Heart left ventricle (tissue), 13 donors: ENCODE data around the gene MRPL24.

Source experiments
- POLR2A ChIP-seq, 2 donors: fragments of 450-650 bp; IDR thresholded peaks; one replicate each; pipeline ENCODE4 v1.6.1; 2017; ENCODE audit warnings: antibody characterized with exemption in 2 of 2, mild to moderate bottlenecking in 2 of 2, moderate library complexity in 2 of 2
- TF ChIP-seq, protein P1 (sequence below), 12 donors: fragments of 200-600 bp; sonication (generic) in 4 of 12; IDR thresholded peaks; one replicate each; pipeline versions ENCODE4 v1.5.0 to v1.8.0; 2018 to 2022; ENCODE audit warnings: antibody characterized with exemption in 12 of 12, mild to moderate bottlenecking in 5 of 12
- donor health status: ischemic (EF 13 %, LVEDD 7.1; RV severe dilation, severe dysfunction).
- donor health status: DM: no; HTN: yes; CAD: no.
- donor health status: DM: no; HTN: no; CAD: no.
- donor health status: ischemic (EF 25% LVEDD 6.9; RV normal size, moderate dysfunction).
- donor health status: ischemic (EF 25% LVEDD 5.7; RV mildly dilated, moderate dysfunction).
- donor health status: ischemic (EF 35%, LVEDD 5.7; RV mildly dilated, moderate dysfunction).
- donor health status: nonischemic (EF 11% LVEDD 7.7; RV severe dilation, severe dysfunction).
- donor health status: DM: yes; HTN: yes; CAD: no.
- donor health status: PGD.
- donor health status: ischemic (EF 29% LVEDD 5.4; RV normal size, mild dysfunction).
- donor health status: nonischemic (EF 23%, LVEDD 6.1; RV moderate dilation, normal function).

DNA sequence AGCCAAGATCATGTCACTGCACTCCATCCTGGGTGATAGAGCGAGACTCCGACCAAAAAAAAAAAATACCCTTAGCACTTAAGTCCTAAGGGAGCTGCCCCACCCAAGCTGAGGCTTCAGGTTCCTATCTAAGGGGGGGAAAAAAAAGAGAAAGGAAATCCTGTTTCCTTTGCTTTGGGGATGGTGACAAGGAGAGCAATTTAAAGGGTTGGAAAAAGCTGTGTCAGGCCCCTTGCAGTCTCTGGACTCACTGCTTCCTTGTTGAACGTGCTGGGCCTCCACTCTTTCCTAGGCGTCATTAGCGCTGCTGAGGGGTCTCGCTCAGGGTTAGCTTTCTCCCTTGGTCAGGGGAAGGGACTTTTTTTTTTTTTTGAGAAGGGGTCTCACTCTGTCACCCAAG lies 44.6 kb upstream of the MRPL24 start:
- TF ChIP-seq, protein P1, sequence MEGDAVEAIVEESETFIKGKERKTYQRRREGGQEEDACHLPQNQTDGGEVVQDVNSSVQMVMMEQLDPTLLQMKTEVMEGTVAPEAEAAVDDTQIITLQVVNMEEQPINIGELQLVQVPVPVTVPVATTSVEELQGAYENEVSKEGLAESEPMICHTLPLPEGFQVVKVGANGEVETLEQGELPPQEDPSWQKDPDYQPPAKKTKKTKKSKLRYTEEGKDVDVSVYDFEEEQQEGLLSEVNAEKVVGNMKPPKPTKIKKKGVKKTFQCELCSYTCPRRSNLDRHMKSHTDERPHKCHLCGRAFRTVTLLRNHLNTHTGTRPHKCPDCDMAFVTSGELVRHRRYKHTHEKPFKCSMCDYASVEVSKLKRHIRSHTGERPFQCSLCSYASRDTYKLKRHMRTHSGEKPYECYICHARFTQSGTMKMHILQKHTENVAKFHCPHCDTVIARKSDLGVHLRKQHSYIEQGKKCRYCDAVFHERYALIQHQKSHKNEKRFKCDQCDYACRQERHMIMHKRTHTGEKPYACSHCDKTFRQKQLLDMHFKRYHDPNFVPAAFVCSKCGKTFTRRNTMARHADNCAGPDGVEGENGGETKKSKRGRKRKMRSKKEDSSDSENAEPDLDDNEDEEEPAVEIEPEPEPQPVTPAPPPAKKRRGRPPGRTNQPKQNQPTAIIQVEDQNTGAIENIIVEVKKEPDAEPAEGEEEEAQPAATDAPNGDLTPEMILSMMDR (IDR thresholded peaks at IDR 0.05) = no peak
- TF ChIP-seq POLR2A (IDR thresholded peaks at IDR 0.05) = no peak
